Fibroblast of lung (primary cell): ENCODE data around the gene UST. TPM values are rescaled to one million over a fixed set of nuclear protein-coding genes. Genes with fewer than 3 reads are reported as not detected.
A peak's percentile ranks its signal among the peaks of the same experiment; 100 is the strongest.

Experiments
- DNase-seq, 2 donors: peaks; one replicate each; pipeline versions ENCODE4 v3.0.0 to v3.0.0-alpha.2; 2010; ENCODE audit warnings: low read depth in 2 of 2
- H2AFZ ChIP-seq: 2 replicates; pipeline ENCODE4 v1.5.1; 2012; ENCODE audit warnings: low read length, control low read depth, inconsistent platforms
- H3K27ac ChIP-seq: 2 replicates; pipeline ENCODE4 v1.5.1; 2011; ENCODE audit warnings: low read length, control low read depth; ENCODE audit not compliant: insufficient read depth
- H3K27me3 ChIP-seq: 2 replicates; pipeline ENCODE4 v1.5.1; 2011; ENCODE audit warnings: mild to moderate bottlenecking, low read length; ENCODE audit not compliant: control insufficient read depth, insufficient read depth
- H3K36me3 ChIP-seq: 2 replicates; pipeline ENCODE4 v1.5.1; 2011; ENCODE audit warnings: low read length; ENCODE audit not compliant: control insufficient read depth, insufficient read depth
- H3K4me1 ChIP-seq: 2 replicates; pipeline ENCODE4 v1.5.1; 2011; ENCODE audit warnings: low read length; ENCODE audit not compliant: control insufficient read depth, insufficient read depth; ENCODE audit errors: extremely low read depth
- H3K4me2 ChIP-seq: 2 replicates; pipeline ENCODE4 v1.5.1; 2011; ENCODE audit warnings: low read length, control low read depth; ENCODE audit not compliant: insufficient read depth; ENCODE audit errors: extremely low read depth
- H3K4me3 ChIP-seq, 4 experiments: fragments of 200-600 bp in 1 of 4; sonication (generic) in 1 of 4; replicated peaks in 1 of 4; 2 replicates each; pipeline ENCODE4 v1.5.1; 2011 to 2016; ENCODE audit warnings: low read length in 4 of 4, low read depth in 3 of 4, mild to moderate bottlenecking in 3 of 4, control low read depth in 2 of 4, inconsistent platforms in 1 of 4, mixed read lengths in 1 of 4; ENCODE audit not compliant: insufficient read depth in 1 of 4; ENCODE audit errors: control extremely low read depth in 1 of 4
- H3K79me2 ChIP-seq: 2 replicates; pipeline ENCODE4 v1.5.1; 2012; ENCODE audit warnings: mild to moderate bottlenecking, low read length, inconsistent platforms; ENCODE audit not compliant: control insufficient read depth, insufficient read depth
- H3K9ac ChIP-seq: 2 replicates; pipeline ENCODE4 v1.5.1; 2011; ENCODE audit warnings: mild to moderate bottlenecking, low read length, control low read depth; ENCODE audit not compliant: insufficient read depth
- H3K9me3 ChIP-seq: 2 replicates; pipeline ENCODE4 v1.5.1; 2012; ENCODE audit warnings: low read depth, low read length; ENCODE audit not compliant: control insufficient read depth, insufficient read depth
- H4K20me1 ChIP-seq: 2 replicates; pipeline ENCODE4 v1.5.1; 2011; ENCODE audit warnings: low read length; ENCODE audit not compliant: control insufficient read depth, insufficient read depth; ENCODE audit errors: extremely low read depth
- CTCF ChIP-seq, 2 donors: IDR thresholded peaks in 1 of 2; conservative IDR thresholded peaks in 1 of 2; 1 replicate in 1 of 2; 2 replicates in 1 of 2; pipeline ENCODE4 v1.5.1; 2011 to 2012; ENCODE audit warnings: low read length in 2 of 2, control low read depth in 1 of 2, inconsistent platforms in 1 of 2, low read depth in 1 of 2, mild to moderate bottlenecking in 1 of 2
- EZH2 ChIP-seq: IDR thresholded peaks from 2 replicates; pipeline ENCODE4 v1.5.1; 2012; ENCODE audit warnings: low read length, control low read depth, mild to moderate bottlenecking; ENCODE audit errors: missing control alignments
- polyA plus RNA-seq, 2 donors: library from polyadenylated mRNA; depleted of rRNA in 1 of 2; stranded (reverse) in 1 of 2; unstranded in 1 of 2; fragments of >200 nt; gene quantifications; 2 replicates each; pipeline ENCODE4 v1.2.1, GENCODE V29; 2011 to 2012; ENCODE audit warnings: missing spikeins in 1 of 2
- total RNA-seq: library from RNA; depleted of rRNA; stranded (reverse); fragments of >200 nt; gene quantifications from 2 replicates; pipeline ENCODE4 v1.2.1, GENCODE V29; 2014

Gene UST
- total and polyA plus RNA-seq, 2 donors (not counting 1 experiment from before 2014, with no cell fraction given), result 6.8 to 19.5 TPM

GRCh38 chr6:149114167-149114566 is 367.3 kb downstream of the UST start:
- H2AFZ ChIP-seq, result no peak overlapping the region
- TF ChIP-seq EZH2 (no peak), CTCF (conservative IDR thresholded peaks at IDR 0.05 in 1 of 2, IDR thresholded peaks at IDR 0.05 in 1 of 2; ENCODE audit: low read depth in 1 of 2, low read length in 2 of 2) (no peak)

GRCh38 chr6:149118737-149119653 is 372.2 kb downstream of the UST start:
- Histone ChIP-seq H3K4me2 (no peak overlapping the region), H3K4me1 (no peaks in the 10 kb centered on the region), H3K9me3 (no peaks in the 10 kb centered on the region), H3K27ac (no peak overlapping the region), H4K20me1 (no peaks in the 10 kb centered on the region), H2AFZ (no peak overlapping the region), H3K9ac (no peak overlapping the region), H3K36me3 (no peaks in the 10 kb centered on the region), H3K4me3 (no peak overlapping the region), H3K79me2 (no peaks in the 10 kb centered on the region), H3K27me3 (no peaks in the 10 kb centered on the region)
- no peak for DNase-seq
- TF ChIP-seq CTCF (conservative IDR thresholded peaks at IDR 0.05 in 1 of 2, IDR thresholded peaks at IDR 0.05 in 1 of 2; ENCODE audit: low read depth in 1 of 2, low read length in 2 of 2) (no peak), EZH2 (no peak)

More at GRCh38 chr6:149114167-149114566, 367.3 kb downstream of the UST start:
- no peak overlapping the region for H3K4me2 ChIP-seq
- peak in 1 of 2 donors; percentile 38 for DNase-seq
- H4K20me1 ChIP-seq, result no peaks in the 10 kb centered on the region
- H3K27ac ChIP-seq, result no peak overlapping the region
- no peaks in the 10 kb centered on the region for H3K79me2 ChIP-seq
- H3K27me3 ChIP-seq, result no peaks in the 10 kb centered on the region
- H3K9me3 ChIP-seq, result no peaks in the 10 kb centered on the region
- H3K36me3 ChIP-seq, result no peaks in the 10 kb centered on the region
- no peak overlapping the region for H3K4me3 ChIP-seq
- H3K9ac ChIP-seq, result no peak overlapping the region
- no peaks in the 10 kb centered on the region for H3K4me1 ChIP-seq

- no peaks in the 10 kb centered on the region for H3K36me3 ChIP-seq
- no peak for TF ChIP-seq CTCF (conservative IDR thresholded peaks at IDR 0.05 in 1 of 2, IDR thresholded peaks at IDR 0.05 in 1 of 2; ENCODE audit: low read depth in 1 of 2, low read length in 2 of 2)
- TF ChIP-seq EZH2, result no peak
- DNase-seq, result no peak
- no peaks in the 10 kb centered on the region for H3K79me2 ChIP-seq
- H4K20me1 ChIP-seq, result no peaks in the 10 kb centered on the region
- H3K4me2 ChIP-seq, result no peak overlapping the region
- H3K9ac ChIP-seq, result no peak overlapping the region
- H3K27me3 ChIP-seq, result no peaks in the 10 kb centered on the region
- no peak overlapping the region for H2AFZ ChIP-seq
- no peaks in the 10 kb centered on the region for H3K4me1 ChIP-seq
- H3K4me3 ChIP-seq, result no peak overlapping the region
- no peaks in the 10 kb centered on the region for H3K9me3 ChIP-seq
- no peak overlapping the region for H3K27ac ChIP-seq
Observed at GRCh38 chr6:149122850-149123821, 376.3 kb downstream of the UST start.
